HepG2 (cell line): ENCODE measurements around the gene PKP3. TPM values are rescaled to one million over a fixed set of nuclear protein-coding genes. Genes with fewer than 3 reads are reported as not detected.

Experiments
- BORCS8-MEF2B ChIP-seq: sonication (generic); formaldehyde crosslinking; IDR thresholded peaks from 2 replicates; pipeline ENCODE4 v1.8.0; 2022; ENCODE audit warnings: mild to moderate bottlenecking, missing genetic modification reagents
- CREB1 ChIP-seq, 2 experiments: fragments of 450-650 bp in 1 of 2; IDR thresholded peaks; 2 replicates each; pipeline ENCODE4 v1.6.1; 2016 to 2017; ENCODE audit warnings: control low read depth in 1 of 2, mild to moderate bottlenecking in 1 of 2, missing compliant biosample characterization in 1 of 2, missing genetic modification characterization in 1 of 2
- DNMT3B ChIP-seq: conservative IDR thresholded peaks from 2 replicates; pipeline ENCODE4 v1.6.1; 2016; ENCODE audit warnings: missing biosample characterization, control low read depth
- KDM1A ChIP-seq: IDR thresholded peaks from 2 replicates; pipeline ENCODE4 v1.6.1; 2016; ENCODE audit warnings: missing compliant biosample characterization
- KLF13 ChIP-seq: sonication (generic); formaldehyde crosslinking; IDR thresholded peaks from 2 replicates; pipeline ENCODE4 v1.4.0; 2020; ENCODE audit warnings: mild to moderate bottlenecking, missing genetic modification reagents
- KLF15 ChIP-seq: sonication (generic); formaldehyde crosslinking; IDR thresholded peaks from 2 replicates; pipeline ENCODE4 v1.8.1; 2023; ENCODE audit warnings: borderline replicate concordance, mild to moderate bottlenecking, inconsistent platforms, missing genetic modification reagents, mixed read lengths
- PHB2 ChIP-seq: fragments of 450-650 bp; IDR thresholded peaks from 2 replicates; pipeline ENCODE4 v1.6.1; 2018; ENCODE audit not compliant: partially characterized antibody
- SNAPC2 ChIP-seq: sonication (generic); formaldehyde crosslinking; IDR thresholded peaks from 2 replicates; pipeline ENCODE4 v1.8.1; 2022; ENCODE audit warnings: mild to moderate bottlenecking, missing genetic modification reagents
- THAP7 ChIP-seq: sonication (generic); formaldehyde crosslinking; IDR thresholded peaks from 2 replicates; pipeline ENCODE4 v1.8.1; 2023; ENCODE audit warnings: mild to moderate bottlenecking, missing genetic modification reagents
- WIZ ChIP-seq: sonication (generic); formaldehyde crosslinking; IDR thresholded peaks from 2 replicates; pipeline ENCODE4 v1.5.1; 2020; ENCODE audit warnings: mild to moderate bottlenecking, missing genetic modification reagents
- ZNF12 ChIP-seq: sonication (generic); formaldehyde crosslinking; IDR thresholded peaks from 2 replicates; pipeline ENCODE4 v1.5.0; 2020; ENCODE audit warnings: missing genetic modification reagents
- ZNF142 ChIP-seq: sonication (generic); formaldehyde crosslinking; IDR thresholded peaks from 2 replicates; pipeline ENCODE4 v1.4.0; 2020; ENCODE audit warnings: missing genetic modification reagents
- ZNF17 ChIP-seq: sonication (generic); formaldehyde crosslinking; IDR thresholded peaks from 2 replicates; pipeline ENCODE4 v1.5.0; 2020; ENCODE audit warnings: mild to moderate bottlenecking, missing genetic modification reagents
- ZNF75D ChIP-seq: sonication (generic); formaldehyde crosslinking; IDR thresholded peaks from 2 replicates; pipeline ENCODE4 v1.8.1; 2023; ENCODE audit warnings: missing genetic modification reagents, mild to moderate bottlenecking, borderline replicate concordance
- ZNF768 ChIP-seq: sonication (generic); formaldehyde crosslinking; IDR thresholded peaks from 2 replicates; pipeline ENCODE4 v1.4.0; 2020; ENCODE audit warnings: missing genetic modification reagents
- polyA plus RNA-seq, 8 experiments: library from polyadenylated mRNA; depleted of rRNA in 3 of 8; stranded (reverse) in 7 of 8; unstranded in 1 of 8; fragments of >200 nt; fragmentation: Illumina TruSeq in 4 of 8; extraction: Trizol in 4 of 8; gene quantifications; 2 replicates each; pipeline versions ENCODE4 v1.2.1 to v1.2.3, GENCODE V29; 2011 to 2016; ENCODE audit warnings: low read depth in 4 of 8, missing spikeins in 1 of 8, mixed read lengths in 1 of 8; ENCODE audit not compliant: insufficient read depth in 1 of 8
- total RNA-seq, 5 experiments: library from RNA; depleted of rRNA; stranded (reverse); fragments of >200 nt; fragmentation: Illumina TruSeq; extraction: Trizol; gene quantifications; 2 replicates each; pipeline ENCODE4 v1.2.3, GENCODE V29; 2016; ENCODE audit warnings: low read depth in 1 of 5
- TF ChIP-seq, protein P1 (sequence below): sonication (generic); formaldehyde crosslinking; conservative IDR thresholded peaks from 2 replicates; pipeline ENCODE4 v1.4.0; 2020; ENCODE audit warnings: missing genetic modification reagents
- TF ChIP-seq, protein P2 (sequence below): sonication (generic); formaldehyde crosslinking; IDR thresholded peaks from 2 replicates; pipeline ENCODE4 v1.5.0; 2020; ENCODE audit warnings: missing genetic modification reagents
- TF ChIP-seq, protein P3 (sequence below): sonication (generic); formaldehyde crosslinking; conservative IDR thresholded peaks from 2 replicates; pipeline ENCODE4 v1.4.0; 2020; ENCODE audit warnings: missing genetic modification reagents

The PKP3 gene
- total and polyA plus RNA-seq, 2 of the 13 experiments (the other 11 are each of a cell fraction or from before 2014, with no cell fraction given): 18.0 to 28.7 TPM

- TF ChIP-seq ZNF142 (CRISPR knock-in tag) (0 out of 2 replicates have a peak, but pooled peaks have one; percentile 49), PHB2 (no peak), CREB1 (IDR thresholded peaks at IDR 0.05) (no peak), CREB1 (CRISPR knock-in tag; IDR thresholded peaks at IDR 0.05) (no peak), DNMT3B (CRISPR knock-in tag) (no peak), KDM1A (CRISPR knock-in tag) (no peak), ZNF17 (CRISPR knock-in tag) (no peak), ZNF75D (CRISPR knock-in tag) (no peak), SNAPC2 (CRISPR knock-in tag) (no peak), THAP7 (no peak), KLF15 (CRISPR knock-in tag) (no peak), WIZ (no peak), ZNF768 (CRISPR knock-in tag) (peak; percentile 2; the same call in 1 of the 2 replicates), BORCS8-MEF2B (CRISPR knock-in tag) (peak; percentile 84; the same call in 1 of the 2 replicates), ZNF12 (CRISPR knock-in tag) (no peak), KLF13 (CRISPR knock-in tag) (no peak)
- TF ChIP-seq, protein P1, sequence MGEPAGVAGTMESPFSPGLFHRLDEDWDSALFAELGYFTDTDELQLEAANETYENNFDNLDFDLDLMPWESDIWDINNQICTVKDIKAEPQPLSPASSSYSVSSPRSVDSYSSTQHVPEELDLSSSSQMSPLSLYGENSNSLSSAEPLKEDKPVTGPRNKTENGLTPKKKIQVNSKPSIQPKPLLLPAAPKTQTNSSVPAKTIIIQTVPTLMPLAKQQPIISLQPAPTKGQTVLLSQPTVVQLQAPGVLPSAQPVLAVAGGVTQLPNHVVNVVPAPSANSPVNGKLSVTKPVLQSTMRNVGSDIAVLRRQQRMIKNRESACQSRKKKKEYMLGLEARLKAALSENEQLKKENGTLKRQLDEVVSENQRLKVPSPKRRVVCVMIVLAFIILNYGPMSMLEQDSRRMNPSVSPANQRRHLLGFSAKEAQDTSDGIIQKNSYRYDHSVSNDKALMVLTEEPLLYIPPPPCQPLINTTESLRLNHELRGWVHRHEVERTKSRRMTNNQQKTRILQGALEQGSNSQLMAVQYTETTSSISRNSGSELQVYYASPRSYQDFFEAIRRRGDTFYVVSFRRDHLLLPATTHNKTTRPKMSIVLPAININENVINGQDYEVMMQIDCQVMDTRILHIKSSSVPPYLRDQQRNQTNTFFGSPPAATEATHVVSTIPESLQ: no peak
- TF ChIP-seq, protein P2, sequence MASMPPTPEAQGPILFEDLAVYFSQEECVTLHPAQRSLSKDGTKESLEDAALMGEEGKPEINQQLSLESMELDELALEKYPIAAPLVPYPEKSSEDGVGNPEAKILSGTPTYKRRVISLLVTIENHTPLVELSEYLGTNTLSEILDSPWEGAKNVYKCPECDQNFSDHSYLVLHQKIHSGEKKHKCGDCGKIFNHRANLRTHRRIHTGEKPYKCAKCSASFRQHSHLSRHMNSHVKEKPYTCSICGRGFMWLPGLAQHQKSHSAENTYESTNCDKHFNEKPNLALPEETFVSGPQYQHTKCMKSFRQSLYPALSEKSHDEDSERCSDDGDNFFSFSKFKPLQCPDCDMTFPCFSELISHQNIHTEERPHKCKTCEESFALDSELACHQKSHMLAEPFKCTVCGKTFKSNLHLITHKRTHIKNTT (CRISPR knock-in tag): no peak
- TF ChIP-seq, protein P3, sequence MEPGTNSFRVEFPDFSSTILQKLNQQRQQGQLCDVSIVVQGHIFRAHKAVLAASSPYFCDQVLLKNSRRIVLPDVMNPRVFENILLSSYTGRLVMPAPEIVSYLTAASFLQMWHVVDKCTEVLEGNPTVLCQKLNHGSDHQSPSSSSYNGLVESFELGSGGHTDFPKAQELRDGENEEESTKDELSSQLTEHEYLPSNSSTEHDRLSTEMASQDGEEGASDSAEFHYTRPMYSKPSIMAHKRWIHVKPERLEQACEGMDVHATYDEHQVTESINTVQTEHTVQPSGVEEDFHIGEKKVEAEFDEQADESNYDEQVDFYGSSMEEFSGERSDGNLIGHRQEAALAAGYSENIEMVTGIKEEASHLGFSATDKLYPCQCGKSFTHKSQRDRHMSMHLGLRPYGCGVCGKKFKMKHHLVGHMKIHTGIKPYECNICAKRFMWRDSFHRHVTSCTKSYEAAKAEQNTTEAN: no peak
Observed at GRCh38 chr11:396948-397548, 3.0 kb downstream of the PKP3 start (continued).
